RCC 7860 (cell line): ENCODE results near the gene SYNE1.
A peak's percentile ranks its signal among the peaks of the same experiment; 100 is the strongest.
"Not testable (repeated sequence)": the region's sequence is repeated elsewhere in the genome, so short reads cannot be mapped to it uniquely, and the experiment has no call there.

ENCODE experiments used
- DNase-seq: peaks from one replicate; pipeline ENCODE4 v3.0.0-alpha.2; 2015; ENCODE audit warnings: low spot score
- FAIRE-seq: peaks from 2 replicates; lab custom pipeline; 2012; peaks lifted over from hg19 to GRCh38; lab: Jason Lieb, UNC

SYNE1 gene

DNA sequence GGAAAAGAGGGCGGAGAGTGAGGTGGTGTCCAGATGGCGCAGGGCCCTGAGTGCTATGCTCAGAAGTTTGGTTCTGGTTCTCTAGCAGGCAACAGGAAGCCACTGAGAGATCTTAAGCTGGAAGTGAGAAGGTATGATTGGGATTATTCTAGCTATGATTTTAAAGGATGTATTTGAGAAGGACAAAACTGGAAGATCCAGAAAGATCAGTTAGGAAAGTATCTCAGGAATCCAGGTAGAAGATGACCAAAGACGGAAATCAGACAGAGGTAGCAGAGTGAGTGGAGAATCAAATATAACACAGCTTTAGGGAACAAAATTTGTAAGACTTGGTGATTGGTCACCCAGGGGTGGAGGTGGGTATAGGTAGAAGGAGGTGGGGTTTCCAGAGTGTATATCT is 5.8 kb downstream of the SYNE1 start:
- no peak for DNase-seq
- FAIRE-seq = no peak

DNA sequence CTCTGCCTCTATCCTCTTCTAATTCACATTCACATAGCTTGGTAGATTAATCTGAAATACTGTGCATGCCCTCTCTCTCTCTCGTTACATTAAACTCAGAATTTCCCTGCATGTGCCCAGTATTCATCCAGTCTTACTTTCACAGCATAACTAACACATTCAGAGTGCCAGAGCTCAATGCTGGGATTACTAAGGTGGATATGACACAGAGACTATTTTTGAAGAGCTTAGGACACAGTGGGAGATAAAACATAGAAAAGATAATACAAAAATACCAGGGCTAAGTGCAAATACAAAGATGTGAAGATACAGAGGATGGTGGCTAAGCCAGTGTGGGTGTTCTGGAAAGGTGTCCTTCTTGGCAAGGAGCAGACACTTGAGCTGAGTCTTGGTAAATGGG is 6.3 kb downstream of the SYNE1 start:
- FAIRE-seq (no peak), DNase-seq (no peak)

DNA sequence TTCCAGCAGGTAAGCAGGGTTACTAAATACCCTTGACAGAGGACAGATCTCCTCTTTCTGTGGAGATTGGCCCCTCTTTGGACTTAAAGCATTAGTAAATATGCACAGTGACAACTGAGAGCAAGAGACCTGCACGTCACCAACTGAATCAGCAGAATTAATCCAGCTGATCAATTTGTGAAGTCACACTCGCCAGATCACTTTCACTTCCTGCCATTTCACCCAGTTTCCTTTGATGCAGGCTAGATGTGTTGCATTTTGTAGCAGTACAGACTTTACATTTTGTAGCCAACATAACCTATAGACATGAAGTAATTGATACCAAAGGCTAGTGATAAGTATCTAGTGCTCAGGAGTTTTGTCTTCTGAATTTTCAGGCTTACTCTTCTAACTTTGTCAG is 11.9 kb downstream of the SYNE1 start:
- DNase-seq = no peak
- no peak for FAIRE-seq

GRCh38 chr6:152614776-152615175 is 22.4 kb downstream of the SYNE1 start:
- not testable (repeated sequence) for DNase-seq, FAIRE-seq

DNA sequence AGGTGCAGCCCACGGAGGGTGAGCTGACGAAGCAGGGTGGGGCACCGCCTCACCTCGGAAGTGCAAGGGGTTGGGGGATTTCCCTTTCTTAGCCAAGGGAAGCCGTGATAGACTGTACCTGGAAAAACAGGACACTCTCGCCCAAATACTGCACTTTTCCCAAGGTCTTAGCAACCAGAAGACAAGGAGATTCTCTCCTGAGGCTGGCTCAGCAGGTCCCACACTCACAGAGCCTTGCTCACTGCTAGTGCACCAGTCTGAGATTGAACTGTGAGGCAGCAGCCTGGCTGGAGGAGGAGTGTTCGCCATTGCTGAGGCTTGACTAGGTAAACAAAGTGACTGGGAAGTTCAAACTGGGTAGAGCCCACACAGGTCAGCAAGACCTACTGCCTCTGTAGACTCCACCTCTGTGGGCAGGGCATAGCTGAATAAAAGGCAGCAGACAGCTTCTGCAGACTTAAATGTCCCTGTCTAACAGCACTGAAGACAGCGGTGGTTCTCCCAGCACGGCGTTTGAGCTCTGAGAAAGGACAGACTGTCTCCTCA is 28.0 kb downstream of the SYNE1 start:
- FAIRE-seq = no peak
- no peak for DNase-seq

DNA sequence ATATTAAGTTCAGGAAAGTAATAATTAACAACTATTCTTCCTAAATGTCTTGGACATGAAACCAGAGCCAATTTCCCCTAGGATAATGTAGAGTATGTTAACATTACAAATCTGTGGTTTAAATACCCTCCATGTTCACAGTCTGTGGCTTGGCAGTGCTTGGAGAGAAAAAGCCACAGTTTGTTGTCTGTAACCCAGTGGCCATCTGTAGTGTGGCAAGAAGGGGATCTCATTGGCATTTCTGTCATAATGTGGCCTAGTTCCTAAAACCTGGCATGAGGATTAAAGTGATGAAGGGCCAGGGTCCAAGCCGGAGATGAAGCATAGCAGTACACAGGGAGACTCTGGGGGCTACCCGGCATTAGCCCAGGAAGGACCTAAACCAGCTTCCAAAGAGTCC is 31.2 kb downstream of the SYNE1 start:
- peak; percentile 12 for DNase-seq

GRCh38 chr6:152605342-152605741 is 31.8 kb downstream of the SYNE1 start:
- peak; percentile 24 for DNase-seq
- FAIRE-seq = peak; percentile 73

More for the DNA sequence above, 31.2 kb downstream of the SYNE1 start:
- FAIRE-seq = no peak

DNA sequence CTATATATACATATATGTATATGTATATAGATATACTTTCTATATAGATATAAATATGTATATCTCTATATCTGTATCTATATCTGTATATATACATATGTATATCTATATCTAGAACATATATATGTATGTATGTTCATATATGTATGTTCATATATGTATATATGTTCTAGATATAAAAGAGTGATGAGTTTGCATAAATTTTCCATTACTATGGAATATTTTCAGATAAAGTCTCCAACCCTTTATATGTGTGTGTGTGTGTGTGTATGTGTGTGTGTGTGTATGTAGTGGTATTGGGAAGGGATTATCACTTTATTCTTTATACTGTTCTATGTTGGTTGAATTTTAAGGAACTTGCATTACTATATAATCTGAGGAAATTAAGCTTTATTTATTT is 33.3 kb downstream of the SYNE1 start:
- FAIRE-seq = peak; percentile 69

DNA sequence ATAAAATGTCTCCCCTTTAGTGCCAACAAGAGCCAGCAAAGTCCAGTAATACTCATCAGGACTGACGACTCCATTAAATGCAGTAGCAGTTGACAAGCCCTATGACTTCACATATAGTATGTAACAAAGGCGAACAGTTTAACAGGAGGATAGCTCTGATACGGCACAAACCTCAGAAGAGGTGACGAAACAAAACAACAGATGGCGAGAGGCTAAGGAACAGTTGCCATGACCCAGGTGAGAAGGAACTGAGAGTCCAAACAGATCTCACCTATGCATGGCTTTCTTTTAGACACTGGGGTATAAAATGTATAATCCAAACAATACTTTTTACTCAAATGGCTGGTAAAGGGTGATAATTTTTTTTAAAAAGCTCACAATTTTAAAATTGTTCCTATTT is 37.1 kb downstream of the SYNE1 start:
- FAIRE-seq (no peak), DNase-seq (no peak)

More for the DNA sequence above, 33.3 kb downstream of the SYNE1 start:
- no peak for DNase-seq

DNA sequence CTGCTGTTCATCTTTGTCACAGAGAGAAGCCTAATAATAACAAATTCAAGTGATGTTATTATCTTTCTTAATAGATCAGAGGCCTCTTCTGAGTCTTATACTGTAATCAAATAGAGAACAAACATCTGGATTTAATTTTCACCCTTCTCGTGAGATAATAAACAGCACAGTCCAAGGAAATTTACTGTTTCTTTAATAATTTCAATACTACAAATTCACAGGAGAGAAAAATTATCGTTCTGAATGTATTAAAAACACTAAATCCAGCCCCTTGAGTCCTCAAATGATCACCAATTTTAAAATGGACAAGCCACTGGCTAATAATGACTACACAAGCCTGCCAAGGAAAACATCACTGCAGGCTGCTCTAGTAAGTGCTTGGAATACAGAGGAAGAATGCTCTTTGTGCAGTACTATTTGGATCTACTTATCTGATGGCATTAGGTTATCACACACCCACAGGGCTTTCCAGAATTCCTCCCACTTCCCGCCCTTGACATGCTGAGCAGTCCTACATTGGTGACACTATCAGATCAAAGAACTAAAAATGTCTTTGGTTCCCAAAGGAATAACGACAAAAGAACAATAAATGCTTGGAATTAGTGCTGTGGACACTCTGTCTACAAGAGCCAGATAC is 38.1 kb downstream of the SYNE1 start:
- FAIRE-seq (no peak), DNase-seq (no peak)

DNA sequence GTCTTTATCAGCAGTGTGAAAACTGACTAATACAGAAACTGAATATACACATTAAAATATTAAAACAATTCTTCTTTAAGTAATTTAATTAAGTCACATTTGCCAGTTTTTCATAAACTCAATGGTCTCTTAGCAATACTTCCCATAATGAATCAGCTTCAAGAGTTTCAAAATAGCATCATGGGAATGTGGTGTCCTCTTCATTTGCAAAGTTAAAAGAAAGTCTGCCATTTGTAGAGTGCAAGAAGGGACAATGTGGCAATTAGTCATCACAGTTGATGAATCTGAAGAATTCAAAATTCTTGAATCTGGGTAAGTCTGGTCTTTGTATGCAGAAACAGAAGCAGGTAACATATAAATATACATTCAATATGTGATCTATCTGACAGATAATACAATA is 38.7 kb downstream of the SYNE1 start:
- FAIRE-seq (no peak), DNase-seq (no peak)

DNA sequence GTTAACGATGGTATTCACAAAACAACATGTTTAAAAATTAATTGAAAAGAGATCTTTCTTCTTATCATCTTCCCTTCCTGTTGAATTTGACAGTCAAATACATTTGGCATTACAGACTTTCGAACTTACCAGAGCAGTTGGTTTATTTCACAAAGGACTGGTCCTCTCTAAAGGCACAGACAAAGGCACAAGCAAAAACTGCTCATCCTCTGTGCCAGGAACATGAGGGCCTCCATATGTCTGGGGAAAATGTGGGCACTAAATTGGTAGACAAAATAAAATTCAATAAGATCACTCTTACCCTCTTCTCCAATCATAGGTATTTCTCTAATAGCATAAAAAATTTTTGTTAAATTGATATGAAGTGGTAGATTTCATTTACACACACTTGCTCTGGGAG is 40.4 kb downstream of the SYNE1 start:
- FAIRE-seq (no peak), DNase-seq (no peak)

GRCh38 chr6:152595499-152595898 is 41.7 kb downstream of the SYNE1 start:
- DNase-seq (no peak), FAIRE-seq (no peak)

DNA sequence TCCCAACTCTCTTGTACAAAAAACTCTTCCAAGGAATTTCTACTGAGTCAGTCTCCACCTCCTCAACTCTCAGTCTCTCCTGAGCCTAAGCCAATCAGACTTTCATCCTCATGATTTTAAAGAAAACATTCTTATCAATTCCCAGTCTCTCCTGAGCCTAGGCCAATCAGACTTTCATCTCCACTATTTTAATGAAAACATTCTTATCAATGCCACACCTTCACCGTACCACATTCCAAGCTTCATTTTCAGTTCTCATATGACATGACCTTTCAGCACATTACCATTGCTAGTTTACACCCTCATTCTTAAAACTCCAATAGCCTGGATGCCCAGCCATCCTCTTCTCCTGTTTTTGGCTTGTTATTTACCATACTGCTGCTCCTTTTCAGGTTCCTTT is 42.5 kb downstream of the SYNE1 start:
- FAIRE-seq (no peak), DNase-seq (no peak)

GRCh38 chr6:152588456-152588855 is 48.7 kb downstream of the SYNE1 start:
- FAIRE-seq (no peak), DNase-seq (no peak)

DNA sequence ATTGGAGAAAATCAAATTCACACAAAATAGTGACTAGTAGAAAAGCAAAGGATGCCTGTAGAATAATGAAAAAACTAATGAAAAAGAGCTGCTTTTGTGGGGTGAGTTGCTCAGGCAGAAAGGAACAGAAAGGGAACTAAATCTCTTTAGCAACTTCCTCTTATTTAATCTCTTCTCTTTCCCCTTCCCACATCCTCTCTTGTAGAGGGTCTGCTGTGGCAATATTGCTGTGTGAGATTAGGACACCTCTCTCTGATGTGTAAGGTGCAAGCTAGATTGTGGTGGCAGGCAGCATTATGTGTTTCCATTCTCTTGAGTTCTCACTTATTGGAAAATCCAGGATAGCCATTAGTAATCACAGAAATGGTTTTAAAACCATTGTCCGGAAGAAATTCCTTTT is 49.7 kb downstream of the SYNE1 start:
- FAIRE-seq = no peak
- DNase-seq = no peak

DNA sequence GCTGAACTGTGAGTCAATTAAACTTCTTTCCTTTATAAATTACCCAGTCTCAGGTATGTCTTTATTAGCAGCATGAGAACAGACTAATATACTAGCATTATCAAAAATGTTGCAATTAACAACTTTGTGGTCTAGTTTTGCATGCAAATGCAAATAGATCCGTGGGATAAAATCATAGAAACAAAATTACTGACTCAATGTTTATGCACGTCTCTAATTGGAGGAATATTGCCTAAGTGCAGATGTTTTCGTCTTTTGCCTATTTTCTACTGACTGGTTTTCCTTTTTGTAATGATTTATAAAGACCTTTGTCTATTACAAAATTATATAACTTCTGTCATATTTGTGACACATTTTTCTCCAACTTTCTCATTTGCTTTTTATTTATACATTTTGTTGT is 51.9 kb downstream of the SYNE1 start:
- FAIRE-seq (no peak), DNase-seq (no peak)

GRCh38 chr6:152583888-152584287 is 53.3 kb downstream of the SYNE1 start:
- FAIRE-seq (no peak), DNase-seq (no peak)

DNA sequence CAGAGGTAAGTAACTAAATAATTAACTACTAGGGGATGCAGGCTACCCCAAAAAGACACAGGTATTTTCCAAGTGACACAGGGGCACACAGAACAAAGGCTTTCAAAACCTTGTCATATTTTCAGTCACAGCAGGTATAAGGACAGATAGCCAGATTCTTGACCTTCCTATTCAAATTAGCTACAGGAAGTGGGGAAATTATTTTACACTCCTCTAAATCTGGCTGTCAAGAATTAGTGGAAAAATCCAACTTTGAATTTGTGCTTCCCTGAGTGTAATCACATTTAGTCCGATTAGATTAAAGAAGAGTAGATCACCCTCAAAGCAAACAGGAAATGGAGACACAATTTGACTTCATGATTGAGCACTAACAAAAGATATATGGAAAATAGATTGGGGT is 60.6 kb downstream of the SYNE1 start:
- no peak for FAIRE-seq

DNA sequence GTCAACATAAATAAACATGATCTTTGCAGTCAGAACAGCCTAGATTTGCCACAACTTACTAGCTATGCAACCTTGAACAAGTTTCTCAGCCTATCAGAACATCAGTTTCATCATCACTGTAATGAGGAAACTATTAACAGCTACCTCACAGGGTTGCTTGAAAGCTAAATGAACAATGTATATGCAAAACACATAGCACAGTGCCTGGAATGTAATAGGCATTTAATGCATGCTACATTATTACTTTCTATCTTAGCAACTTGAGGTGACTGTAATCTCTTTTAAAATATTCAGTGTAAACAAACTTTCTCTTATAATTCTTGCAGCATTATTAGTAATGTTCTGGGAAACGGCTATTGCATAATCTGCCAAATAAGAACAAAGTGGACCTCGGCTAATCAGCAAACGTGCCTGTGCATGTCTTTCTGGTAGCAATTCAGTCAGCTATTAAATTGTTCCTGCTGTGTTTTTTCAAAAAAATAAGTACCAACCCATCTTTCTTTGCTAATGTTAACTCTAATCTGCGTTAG is 61.5 kb downstream of the SYNE1 start:
- DNase-seq (no peak), FAIRE-seq (no peak)

More for the DNA sequence above, 60.6 kb downstream of the SYNE1 start:
- DNase-seq = no peak

DNA sequence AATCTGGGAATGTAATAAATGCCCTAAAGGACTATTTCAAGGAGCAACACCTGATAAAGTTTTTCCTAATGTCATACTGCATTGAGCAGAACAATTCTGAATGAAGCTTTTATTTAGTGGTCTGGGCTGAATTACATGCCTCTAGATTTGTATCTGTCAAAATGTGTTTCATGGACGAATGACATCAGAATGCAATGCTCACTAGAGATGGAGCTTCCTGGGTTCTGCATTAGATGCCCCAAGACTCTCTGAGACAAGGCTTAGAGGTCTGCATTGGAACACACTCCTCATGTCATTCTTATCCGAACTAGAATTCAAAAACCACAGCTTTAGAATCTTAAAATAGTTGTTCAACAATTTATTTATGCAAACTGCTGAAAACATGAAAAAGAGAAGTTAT is 62.0 kb downstream of the SYNE1 start:
- FAIRE-seq (no peak), DNase-seq (no peak)

GRCh38 chr6:152573762-152574161 is 63.4 kb downstream of the SYNE1 start:
- no peak for FAIRE-seq

More at GRCh38 chr6:152573762-152574161, 63.4 kb downstream of the SYNE1 start:
- no peak for DNase-seq
